GM13977 (cell line): ENCODE data around the gene BRD4.
A peak's percentile ranks its signal among the peaks of the same experiment; 100 is the strongest.

Experiments used
- DNase-seq: peaks from one replicate; pipeline ENCODE4 v3.0.0; 2012; ENCODE audit warnings: low spot score
- in situ Hi-C: fragments of 300-500 bp; cut with MboI; formaldehyde crosslinking; loops from one replicate; pipeline ENCODE4 v1.12.0; 2022; ENCODE audit warnings: low sequenced_read_pairs, low pct_unique_long_range_greater_than_20kb, mixed read lengths, inconsistent platforms; ENCODE audit not compliant: unreplicated experiment
- TF ChIP-seq, protein P1 (sequence below): IDR thresholded peaks from 2 replicates; pipeline ENCODE4 v1.5.1; 2012; ENCODE audit warnings: mild to moderate bottlenecking, control low read depth; ENCODE audit not compliant: insufficient read depth; ENCODE audit errors: extremely low read depth, missing control alignments

The BRD4 gene

GRCh38 chr19:15259907-15260306 is 72.4 kb downstream of the BRD4 start:
- in situ Hi-C loops, result loop anchor here (25.0 kb wide), 1 partner anchor 302 kb away; no protein-coding TSS in a partner anchor
- TF ChIP-seq, protein P1, sequence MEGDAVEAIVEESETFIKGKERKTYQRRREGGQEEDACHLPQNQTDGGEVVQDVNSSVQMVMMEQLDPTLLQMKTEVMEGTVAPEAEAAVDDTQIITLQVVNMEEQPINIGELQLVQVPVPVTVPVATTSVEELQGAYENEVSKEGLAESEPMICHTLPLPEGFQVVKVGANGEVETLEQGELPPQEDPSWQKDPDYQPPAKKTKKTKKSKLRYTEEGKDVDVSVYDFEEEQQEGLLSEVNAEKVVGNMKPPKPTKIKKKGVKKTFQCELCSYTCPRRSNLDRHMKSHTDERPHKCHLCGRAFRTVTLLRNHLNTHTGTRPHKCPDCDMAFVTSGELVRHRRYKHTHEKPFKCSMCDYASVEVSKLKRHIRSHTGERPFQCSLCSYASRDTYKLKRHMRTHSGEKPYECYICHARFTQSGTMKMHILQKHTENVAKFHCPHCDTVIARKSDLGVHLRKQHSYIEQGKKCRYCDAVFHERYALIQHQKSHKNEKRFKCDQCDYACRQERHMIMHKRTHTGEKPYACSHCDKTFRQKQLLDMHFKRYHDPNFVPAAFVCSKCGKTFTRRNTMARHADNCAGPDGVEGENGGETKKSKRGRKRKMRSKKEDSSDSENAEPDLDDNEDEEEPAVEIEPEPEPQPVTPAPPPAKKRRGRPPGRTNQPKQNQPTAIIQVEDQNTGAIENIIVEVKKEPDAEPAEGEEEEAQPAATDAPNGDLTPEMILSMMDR, result no peak
- DNase-seq, result peak; percentile 67

DNA sequence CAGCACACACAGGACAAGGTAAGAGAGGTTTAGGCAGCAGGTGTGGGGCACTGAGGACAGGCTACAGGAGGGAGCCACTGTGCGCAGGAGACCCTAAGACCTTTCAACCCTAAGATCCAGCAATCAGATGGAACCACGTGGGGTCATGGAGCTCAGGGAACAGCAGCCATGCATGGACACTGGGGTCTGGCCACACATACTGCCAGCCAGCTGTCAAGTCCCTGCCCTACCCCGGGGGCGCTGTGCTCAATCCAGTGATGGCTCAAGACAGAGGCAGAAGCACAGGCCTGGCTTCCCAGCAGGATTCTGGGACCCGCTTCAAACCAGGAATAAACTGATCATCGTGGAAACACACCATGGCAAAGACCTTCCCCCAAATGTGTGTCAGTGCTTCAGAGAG is 74.6 kb downstream of the BRD4 start:
- in situ Hi-C loops, result loop anchor here (25.0 kb wide), 1 partner anchor 305 kb away; no protein-coding TSS in a partner anchor
- DNase-seq, result no peak
- TF ChIP-seq, protein P1, result no peak

GRCh38 chr19:15256708-15257331 is 75.5 kb downstream of the BRD4 start:
- in situ Hi-C loops, result loop anchor here (25.0 kb wide), 1 partner anchor 305 kb away; no protein-coding TSS in a partner anchor
- DNase-seq, result no peak
- TF ChIP-seq, protein P1, result no peak

- no peak for DNase-seq
- in situ Hi-C loops, result loop anchor here (25.0 kb wide), 1 partner anchor 307 kb away; no protein-coding TSS in a partner anchor
- TF ChIP-seq, protein P1, result no peak
Observed at GRCh38 chr19:15255359-15255990, 76.9 kb downstream of the BRD4 start.

DNA sequence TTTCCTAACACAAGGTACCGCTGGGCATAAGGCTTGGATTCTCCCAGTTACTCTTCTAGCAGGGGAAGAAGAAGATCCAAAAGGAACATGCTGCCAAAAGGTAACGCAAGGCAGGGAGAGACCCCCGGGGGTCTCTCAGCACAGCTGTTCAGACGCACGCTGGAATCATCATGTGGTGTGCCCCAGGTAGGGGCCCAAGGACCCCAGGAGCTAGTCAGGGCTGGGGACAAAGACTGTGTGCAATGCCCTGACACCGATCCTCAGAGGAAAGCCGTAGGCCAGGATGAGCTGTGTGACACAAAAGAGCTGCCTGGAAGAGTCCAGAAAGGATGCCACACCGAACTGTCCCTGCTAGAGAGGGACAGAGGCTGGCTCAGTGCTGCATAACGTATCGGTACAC is 77.8 kb downstream of the BRD4 start:
- DNase-seq, result no peak
- in situ Hi-C loops, result loop anchor here (25.0 kb wide), 1 partner anchor 308 kb away; no protein-coding TSS in a partner anchor
- TF ChIP-seq, protein P1, result no peak

GRCh38 chr19:15253513-15253912 is 78.8 kb downstream of the BRD4 start:
- DNase-seq, result no peak
- TF ChIP-seq, protein P1, result no peak
- in situ Hi-C loops, result loop anchor here (25.0 kb wide), 1 partner anchor 309 kb away; no protein-coding TSS in a partner anchor
